Suprapubic skin (tissue), 4 donors: ENCODE data around the gene UBL3. TPM values are rescaled to one million over a fixed set of nuclear protein-coding genes. Genes with fewer than 3 reads are reported as not detected.

Source experiments
- DNase-seq, 2 donors: peaks; one replicate each; pipeline ENCODE4 v3.0.0-alpha.2; 2019; ENCODE audit warnings: low spot score in 2 of 2
- H3K27ac ChIP-seq: fragments of 200-600 bp; sonication (generic); one replicate; pipeline ENCODE4 v1.5.1; 2019
- H3K27me3 ChIP-seq: fragments of 200-600 bp; sonication (generic); one replicate; pipeline ENCODE4 v1.5.1; 2019
- H3K36me3 ChIP-seq: fragments of 200-600 bp; sonication (generic); one replicate; pipeline ENCODE4 v1.5.1; 2019
- H3K4me1 ChIP-seq: fragments of 200-600 bp; sonication (generic); one replicate; pipeline ENCODE4 v1.5.1; 2019
- H3K4me3 ChIP-seq: fragments of 200-600 bp; sonication (generic); one replicate; pipeline ENCODE4 v1.5.1; 2019; ENCODE audit warnings: mild to moderate bottlenecking
- H3K9me3 ChIP-seq: fragments of 200-600 bp; sonication (generic); one replicate; pipeline ENCODE4 v1.5.1; 2019
- CTCF ChIP-seq, 2 donors: fragments of 200-600 bp in 1 of 2; fragments of 450-650 bp in 1 of 2; sonication (generic) in 1 of 2; IDR thresholded peaks; one replicate each; pipeline ENCODE4 v1.5.1; 2016 to 2019; ENCODE audit warnings: antibody characterized with exemption in 2 of 2, mild to moderate bottlenecking in 1 of 2, moderate library complexity in 1 of 2
- EP300 ChIP-seq: sonication (generic); formaldehyde crosslinking; IDR thresholded peaks from one replicate; pipeline ENCODE4 v1.6.1; 2017; ENCODE audit warnings: antibody characterized with exemption
- POLR2A ChIP-seq, 2 donors: fragments of 450-650 bp; IDR thresholded peaks; one replicate each; pipeline ENCODE4 v1.6.1; 2017; ENCODE audit warnings: antibody characterized with exemption in 2 of 2, mild to moderate bottlenecking in 2 of 2, moderate library complexity in 2 of 2
- POLR2AphosphoS5 ChIP-seq, 3 donors: sonication (generic); formaldehyde crosslinking; IDR thresholded peaks; one replicate each; pipeline ENCODE4 v1.6.1; 2017; ENCODE audit warnings: antibody characterized with exemption in 3 of 3
- WGBS: methylation state at CpG from one replicate; pipeline ENCODE4 v1.1.5; 2018; 5-methylcytosine and 5-hydroxymethylcytosine counted together
- total RNA-seq, 4 donors: library from RNA; depleted of rRNA; stranded (reverse); fragments of >200 nt; gene quantifications; one replicate each; pipeline ENCODE4 v1.1.0, GENCODE V29; 2016

Gene UBL3
- total RNA-seq, 4 donors from 2014 or later, result 37.7 to 66.2 (median 48.5) TPM

- no peak for TF ChIP-seq EP300
- no peak for TF ChIP-seq CTCF (IDR thresholded peaks at IDR 0.05)
- no peak for TF ChIP-seq POLR2A (IDR thresholded peaks at IDR 0.05)
- no peak for TF ChIP-seq POLR2AphosphoS5 (IDR thresholded peaks at IDR 0.05)
- Histone ChIP-seq H3K27me3 (no peaks in the 10 kb centered on the region), H3K27ac (no peak overlapping the region), H3K9me3 (no peaks in the 10 kb centered on the region), H3K4me3 (no peak overlapping the region), H3K4me1 (no peaks in the 10 kb centered on the region), H3K36me3 (no peaks in the 10 kb centered on the region)
- DNase-seq, result no peak
- 75% methylated on average over 4 of the region's 4 CpGs for WGBS
Observed at GRCh38 chr13:29754473-29754806, 96.0 kb downstream of the UBL3 start.

- TF ChIP-seq POLR2A (IDR thresholded peaks at IDR 0.05) (no peak), CTCF (IDR thresholded peaks at IDR 0.05) (no peak), POLR2AphosphoS5 (IDR thresholded peaks at IDR 0.05) (no peak), EP300 (no peak)
- Histone ChIP-seq H3K27me3 (no peaks in the 10 kb centered on the region), H3K4me3 (no peak overlapping the region), H3K36me3 (no peaks in the 10 kb centered on the region), H3K9me3 (no peaks in the 10 kb centered on the region), H3K27ac (no peak overlapping the region), H3K4me1 (no peaks in the 10 kb centered on the region)
- DNase-seq, result no peak
- WGBS, result 77% methylated on average over 10 of the region's 10 CpGs
Observed at GRCh38 chr13:29753618-29754472, 96.6 kb downstream of the UBL3 start.

GRCh38 chr13:29752175-29752574 is 98.2 kb downstream of the UBL3 start:
- H3K27ac ChIP-seq, result no peak overlapping the region
- no peak for DNase-seq
- 87% methylated on average over 4 of the region's 4 CpGs for WGBS
- H3K36me3 ChIP-seq, result no peaks in the 10 kb centered on the region
- no peaks in the 10 kb centered on the region for H3K9me3 ChIP-seq
- H3K27me3 ChIP-seq, result no peaks in the 10 kb centered on the region
- H3K4me3 ChIP-seq, result no peak overlapping the region
- no peaks in the 10 kb centered on the region for H3K4me1 ChIP-seq
- no peak for TF ChIP-seq CTCF (IDR thresholded peaks at IDR 0.05)
- TF ChIP-seq POLR2AphosphoS5 (IDR thresholded peaks at IDR 0.05), result no peak
- no peak for TF ChIP-seq EP300
- no peak for TF ChIP-seq POLR2A (IDR thresholded peaks at IDR 0.05)

- no peak overlapping the region for H3K4me3 ChIP-seq
- peaks cover 9% of the 10 kb centered on the region for H3K4me1 ChIP-seq
- H3K27me3 ChIP-seq, result no peaks in the 10 kb centered on the region
- H3K9me3 ChIP-seq, result no peaks in the 10 kb centered on the region
- no peak for DNase-seq
- no peak for TF ChIP-seq EP300
- no peak for TF ChIP-seq CTCF (IDR thresholded peaks at IDR 0.05)
- TF ChIP-seq POLR2A (IDR thresholded peaks at IDR 0.05), result no peak
- TF ChIP-seq POLR2AphosphoS5 (IDR thresholded peaks at IDR 0.05), result no peak
- no peaks in the 10 kb centered on the region for H3K36me3 ChIP-seq
- 80% methylated on average over 4 of the region's 5 CpGs for WGBS
- H3K27ac ChIP-seq, result peak overlapping the region; percentile 31
Observed at GRCh38 chr13:29750183-29750530, 100.3 kb downstream of the UBL3 start.

GRCh38 chr13:29749401-29750182 is 100.8 kb downstream of the UBL3 start:
- 82% methylated on average over 6 of the region's 6 CpGs for WGBS
- Histone ChIP-seq H3K27me3 (no peaks in the 10 kb centered on the region), H3K36me3 (no peaks in the 10 kb centered on the region), H3K4me1 (peaks cover 9% of the 10 kb centered on the region), H3K9me3 (no peaks in the 10 kb centered on the region), H3K27ac (peak overlapping the region; percentile 31), H3K4me3 (no peak overlapping the region)
- no peak for DNase-seq
- no peak for TF ChIP-seq EP300
- TF ChIP-seq CTCF (IDR thresholded peaks at IDR 0.05), result no peak
- no peak for TF ChIP-seq POLR2A (IDR thresholded peaks at IDR 0.05)
- no peak for TF ChIP-seq POLR2AphosphoS5 (IDR thresholded peaks at IDR 0.05)
